Fibroblast of pulmonary artery (primary cell): ENCODE measurements around the gene ROBO3.
A peak's percentile ranks its signal among the peaks of the same experiment; 100 is the strongest.

Experiments used
- DNase-seq: peaks from one replicate; pipeline ENCODE4 v3.0.0-alpha.2; 2010; ENCODE audit warnings: low read depth
- H3K4me3 ChIP-seq: replicated peaks from 2 replicates; pipeline ENCODE4 v1.5.1; 2011; ENCODE audit warnings: low read depth, mild to moderate bottlenecking, control low read depth, low read length, moderate library complexity
- TF ChIP-seq, protein P1 (sequence below): IDR thresholded peaks from 2 replicates; pipeline ENCODE4 v1.5.1; 2011; ENCODE audit warnings: mild to moderate bottlenecking, control low read depth, low read length, inconsistent platforms; ENCODE audit errors: missing control alignments

ROBO3 gene

DNA sequence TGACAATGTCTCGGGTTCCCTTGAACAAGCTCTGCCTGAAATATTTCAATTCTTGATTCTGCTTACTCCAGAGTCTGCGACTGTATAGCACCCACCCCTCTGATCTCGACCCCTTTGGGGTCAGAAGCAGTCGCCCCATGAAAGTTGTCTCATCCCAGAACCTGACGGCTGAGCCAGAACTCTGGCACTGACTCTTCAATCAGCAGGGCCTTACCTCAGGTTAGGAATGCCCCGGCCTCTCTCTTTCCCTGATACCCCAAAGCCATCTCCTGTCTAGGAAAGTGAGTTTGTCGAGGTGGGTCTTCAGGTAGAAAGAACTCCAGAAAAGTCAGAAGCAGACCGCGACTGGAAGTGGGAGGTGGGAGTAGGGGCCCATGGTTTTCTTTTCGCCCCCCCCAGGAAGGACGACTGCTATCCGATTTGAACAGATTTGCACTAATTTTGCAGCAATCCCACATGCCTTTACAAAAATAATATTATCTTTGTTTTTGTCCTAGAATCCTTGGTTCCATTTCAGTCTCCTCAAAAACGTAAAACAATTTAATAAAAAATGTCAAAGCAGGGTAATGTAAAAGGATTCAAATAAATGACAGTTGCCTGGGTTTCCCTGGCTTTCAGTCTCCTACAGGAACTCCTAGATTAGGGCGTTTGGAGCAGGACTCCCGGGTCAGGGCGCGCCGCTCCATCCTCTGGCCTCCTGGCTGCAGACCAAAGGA lies 898 bp upstream of the ROBO3 start:
- DNase-seq = no peak
- no peak overlapping the region for H3K4me3 ChIP-seq
- TF ChIP-seq, protein P1, sequence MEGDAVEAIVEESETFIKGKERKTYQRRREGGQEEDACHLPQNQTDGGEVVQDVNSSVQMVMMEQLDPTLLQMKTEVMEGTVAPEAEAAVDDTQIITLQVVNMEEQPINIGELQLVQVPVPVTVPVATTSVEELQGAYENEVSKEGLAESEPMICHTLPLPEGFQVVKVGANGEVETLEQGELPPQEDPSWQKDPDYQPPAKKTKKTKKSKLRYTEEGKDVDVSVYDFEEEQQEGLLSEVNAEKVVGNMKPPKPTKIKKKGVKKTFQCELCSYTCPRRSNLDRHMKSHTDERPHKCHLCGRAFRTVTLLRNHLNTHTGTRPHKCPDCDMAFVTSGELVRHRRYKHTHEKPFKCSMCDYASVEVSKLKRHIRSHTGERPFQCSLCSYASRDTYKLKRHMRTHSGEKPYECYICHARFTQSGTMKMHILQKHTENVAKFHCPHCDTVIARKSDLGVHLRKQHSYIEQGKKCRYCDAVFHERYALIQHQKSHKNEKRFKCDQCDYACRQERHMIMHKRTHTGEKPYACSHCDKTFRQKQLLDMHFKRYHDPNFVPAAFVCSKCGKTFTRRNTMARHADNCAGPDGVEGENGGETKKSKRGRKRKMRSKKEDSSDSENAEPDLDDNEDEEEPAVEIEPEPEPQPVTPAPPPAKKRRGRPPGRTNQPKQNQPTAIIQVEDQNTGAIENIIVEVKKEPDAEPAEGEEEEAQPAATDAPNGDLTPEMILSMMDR = no peak

DNA sequence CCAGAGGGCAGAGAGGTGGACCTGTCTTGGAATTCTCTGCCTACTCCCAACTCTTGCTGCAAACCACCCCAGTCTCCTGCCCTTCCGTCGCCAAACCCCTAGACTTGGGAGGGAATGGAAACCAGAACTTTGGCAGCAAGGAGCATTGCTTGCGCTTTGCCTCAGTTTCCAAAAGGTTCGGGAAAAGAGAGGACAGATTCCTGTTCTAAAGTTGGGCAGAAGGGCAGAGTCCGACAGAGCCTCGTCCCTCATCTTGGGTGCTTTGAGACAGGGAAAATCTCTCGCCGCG lies 396 bp upstream of the ROBO3 start:
- TF ChIP-seq, protein P1 = no peak
- H3K4me3 ChIP-seq = no peak overlapping the region

DNA sequence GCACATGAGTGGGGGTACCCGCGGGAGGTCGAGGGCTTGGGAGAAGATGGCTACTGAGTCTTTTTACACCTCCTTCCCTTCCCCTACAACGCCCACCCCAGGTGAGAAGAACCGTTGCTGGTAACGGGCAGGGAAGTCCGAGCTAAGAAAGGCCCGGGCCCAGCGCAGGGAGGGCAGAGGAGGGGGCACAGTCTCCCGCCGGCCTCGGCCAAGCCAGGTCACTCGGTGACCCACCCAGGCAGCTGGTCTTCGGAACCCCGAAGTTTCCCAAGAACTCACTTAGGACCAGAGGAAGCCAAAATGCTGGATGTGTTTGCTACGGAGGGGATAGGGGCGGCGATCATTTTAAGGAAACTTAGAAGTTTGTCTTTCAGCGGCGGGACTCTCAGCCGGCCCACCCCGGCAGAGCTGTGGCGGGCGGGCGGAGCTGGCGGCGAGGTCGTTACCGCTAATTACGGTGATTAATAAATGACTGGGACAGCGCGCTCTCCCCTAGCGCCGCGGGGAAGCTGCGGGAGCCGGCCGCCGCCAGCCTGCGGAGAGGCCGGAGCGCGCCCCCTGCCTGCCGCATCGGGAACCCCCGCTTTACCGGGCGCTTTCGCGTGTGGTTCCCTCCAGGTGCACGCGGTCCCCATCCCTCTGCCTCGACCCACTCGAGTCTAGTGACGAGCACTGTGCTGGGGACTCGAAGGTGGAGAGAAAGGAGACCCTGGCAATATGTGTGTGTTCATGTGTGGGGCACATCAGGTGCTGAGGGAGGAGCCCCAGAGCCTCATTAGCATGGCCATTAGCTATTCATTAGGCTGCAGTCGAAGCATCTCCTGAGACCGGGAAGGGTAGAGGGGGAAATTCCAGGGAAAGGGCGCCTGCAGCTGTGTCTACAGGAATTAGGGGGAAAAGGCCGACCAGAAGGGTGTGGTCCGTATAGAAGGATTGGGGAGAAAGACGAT lies 945 bp downstream of the ROBO3 start:
- TF ChIP-seq, protein P1 = peak; percentile 52
- DNase-seq = peak; percentile 35
- peak overlapping the region; percentile 36 for H3K4me3 ChIP-seq

More for the DNA sequence above, 396 bp upstream of the ROBO3 start:
- no peak for DNase-seq

DNA sequence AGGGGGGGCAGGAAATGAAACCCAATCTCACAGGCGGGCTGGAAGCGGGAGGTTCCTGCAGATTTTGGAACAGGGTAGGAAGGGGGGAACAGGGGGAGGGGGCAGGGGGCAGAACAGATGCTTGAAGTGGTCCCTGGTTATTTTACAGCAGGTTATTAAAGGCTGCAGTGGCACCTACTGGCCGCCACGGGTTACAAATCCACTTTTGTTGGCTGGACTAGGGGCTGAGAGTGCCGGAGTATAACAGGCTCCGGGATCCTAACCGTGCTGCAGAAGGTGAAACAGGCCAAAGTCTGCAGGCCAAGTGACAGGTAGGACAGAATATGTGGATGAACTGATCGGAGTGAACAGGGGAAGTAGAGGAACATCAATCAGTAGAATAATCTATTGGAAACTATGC lies 2.5 kb downstream of the ROBO3 start:
- DNase-seq = peak; percentile 52
- H3K4me3 ChIP-seq = no peak overlapping the region
- TF ChIP-seq, protein P1 = peak; percentile 55

DNA sequence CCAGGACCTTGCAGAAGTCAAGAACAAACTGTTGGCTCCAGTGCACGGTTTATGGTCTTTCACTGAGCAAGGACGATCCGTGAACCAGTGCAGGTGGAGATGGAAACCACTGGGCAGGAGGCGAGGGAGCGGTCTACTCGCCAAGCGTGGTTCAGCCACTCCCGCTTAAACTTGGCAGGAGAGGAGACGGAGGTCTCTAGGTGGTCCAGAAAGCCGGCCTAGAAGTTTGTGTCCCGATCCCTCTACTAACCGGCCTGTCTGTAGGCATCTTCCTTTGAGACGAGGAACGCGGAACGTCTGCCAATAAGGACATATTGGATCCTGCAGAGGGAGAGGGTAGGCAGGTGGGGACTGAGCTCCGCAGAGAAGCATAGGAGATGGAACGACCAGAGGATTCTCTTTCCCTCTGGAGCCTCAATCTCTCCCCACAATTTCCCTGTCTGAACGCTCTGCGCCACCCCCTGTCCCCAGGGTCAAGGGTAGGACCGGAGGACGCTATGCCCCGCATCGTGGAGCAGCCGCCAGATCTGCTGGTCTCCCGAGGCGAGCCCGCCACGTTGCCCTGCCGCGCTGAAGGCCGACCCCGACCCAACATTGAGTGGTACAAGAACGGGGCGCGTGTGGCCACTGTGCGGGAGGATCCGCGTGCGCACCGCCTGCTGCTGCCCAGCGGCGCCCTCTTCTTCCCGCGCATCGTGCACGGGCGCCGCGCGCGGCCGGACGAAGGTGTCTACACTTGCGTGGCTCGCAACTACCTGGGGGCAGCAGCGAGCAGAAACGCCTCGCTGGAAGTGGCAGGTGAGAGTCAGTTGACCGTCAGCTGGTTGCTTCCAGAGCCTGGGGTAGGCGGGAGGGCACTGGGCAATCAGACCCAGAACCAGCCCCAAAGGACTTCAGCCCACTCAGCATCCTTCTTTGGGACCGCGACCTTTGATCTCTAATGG lies 3.4 kb downstream of the ROBO3 start:
- DNase-seq = no peak
- TF ChIP-seq, protein P1 = no peak
- H3K4me3 ChIP-seq = no peak overlapping the region

DNA sequence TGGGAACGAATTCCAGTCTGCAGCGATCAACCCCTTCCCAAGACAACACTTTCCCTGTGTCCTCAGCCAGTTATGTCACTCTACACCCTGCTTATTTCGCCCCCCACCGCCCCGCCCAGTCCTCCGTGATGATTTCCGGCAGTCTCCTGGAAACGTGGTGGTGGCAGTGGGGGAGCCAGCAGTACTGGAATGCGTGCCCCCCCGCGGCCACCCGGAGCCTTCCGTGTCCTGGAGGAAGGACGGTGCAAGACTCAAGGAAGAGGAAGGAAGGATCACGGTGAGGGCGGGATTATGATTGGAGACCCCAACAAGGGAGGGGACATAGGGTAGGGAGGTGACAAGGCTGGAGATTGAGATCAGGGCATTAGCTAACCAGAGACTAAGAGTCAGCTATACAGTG lies 4.1 kb downstream of the ROBO3 start:
- no peak overlapping the region for H3K4me3 ChIP-seq
- TF ChIP-seq, protein P1 = no peak
- DNase-seq = no peak
